AG04449 (cell line): Measurements from ENCODE around the gene C11orf97.
A peak's percentile ranks its signal among the peaks of the same experiment; 100 is the strongest.

Source experiments
- CTCF ChIA-PET: fragments of 350-600 bp; formaldehyde crosslinking; extraction: SDS; loops from one replicate; lab custom pipeline; 2021; ENCODE audit warnings: antibody characterized with exemption; lab: Yijun Ruan, JAX
- POLR2A ChIA-PET: fragments of 400-600, 350-600 bp; formaldehyde crosslinking; extraction: SDS; loops from one replicate; lab custom pipeline; 2020; ENCODE audit warnings: antibody characterized with exemption, inconsistent platforms; lab: Yijun Ruan, JAX
- DNase-seq: peaks from one replicate; pipeline ENCODE4 v3.0.0-alpha.2; 2010; ENCODE audit warnings: low read depth, low spot score
- H3K4me3 ChIP-seq: 2 replicates; pipeline ENCODE4 v1.5.1; 2011; ENCODE audit warnings: low read depth, mild to moderate bottlenecking, control low read depth, low read length
- CTCF ChIP-seq: IDR thresholded peaks from one replicate; pipeline ENCODE4 v1.5.1; 2011; ENCODE audit warnings: mild to moderate bottlenecking, moderate library complexity, low read length, control low read depth, inconsistent platforms; ENCODE audit not compliant: insufficient read depth; ENCODE audit errors: missing control alignments

The C11orf97 gene

GRCh38 chr11:94537031-94537600, 24.9 kb downstream of the C11orf97 start:
- no peak for TF ChIP-seq CTCF
- DNase-seq = peak; percentile 70
- CTCF ChIA-PET = interaction anchor here (0.8 to 3.1 kb wide), 5 partner anchors 11 to 32 kb away, joined by 3 to 23 read pairs (median 3); no protein-coding TSS in a partner anchor
- H3K4me3 ChIP-seq = no peak overlapping the region
- POLR2A ChIA-PET = no interaction called here

- ChIA-PET POLR2A (no interaction called here), CTCF (interaction anchor here (1.0 to 1.3 kb wide), 2 partner anchors 14 to 64 kb away, joined by 3 to 4 read pairs; no protein-coding TSS in a partner anchor)
- no peak for TF ChIP-seq CTCF
- H3K4me3 ChIP-seq = no peak overlapping the region
- DNase-seq = no peak
Measured at GRCh38 chr11:94539420-94539819, 27.2 kb downstream of the C11orf97 start.

GRCh38 chr11:94543695-94544645, 31.7 kb downstream of the C11orf97 start, which contains the start of gene FUT4:
Gene FUT4 (plus strand): TSS chr11:94543921. CDS start chr11:94544134, 213 bp downstream.
- ChIA-PET CTCF (interaction anchor here (0.9 to 3.1 kb wide), 2 partner anchors 11 to 24 kb away, joined by 5 to 11 read pairs; no protein-coding TSS in a partner anchor), POLR2A (interaction anchor here (0.9 kb wide), 2 partner anchors 11 to 20 kb away, joined by 4 to 5 read pairs; no protein-coding TSS in a partner anchor)
- TF ChIP-seq CTCF = peak; percentile 22
- peak within 1 kb of the TSS; percentile 63 for H3K4me3 ChIP-seq
- DNase-seq = no peak

- ChIA-PET CTCF (interaction anchor here (0.9 to 3.1 kb wide), 6 partner anchors 10 to 58 kb away, joined by 3 to 11 read pairs (median 6); no protein-coding TSS in a partner anchor), POLR2A (interaction anchor here (0.9 kb wide), 2 partner anchors 10 to 19 kb away, joined by 4 to 5 read pairs; no protein-coding TSS in a partner anchor)
- no peak for TF ChIP-seq CTCF
- DNase-seq = no peak
- H3K4me3 ChIP-seq = peak overlapping the region; percentile 63
Measured at GRCh38 chr11:94544646-94545263, 32.5 kb downstream of the C11orf97 start.

- CTCF ChIA-PET = interaction anchor here (0.8 to 1.6 kb wide), 8 partner anchors 10 to 58 kb away, joined by 3 to 10 read pairs (median 4); no protein-coding TSS in a partner anchor
- TF ChIP-seq CTCF = no peak
- peak overlapping the region; percentile 63 for H3K4me3 ChIP-seq
- POLR2A ChIA-PET = no interaction called here
- DNase-seq = no peak
Measured at GRCh38 chr11:94545264-94546161, 33.3 kb downstream of the C11orf97 start.
